ENCODE data around the gene IL4I1. TPM values are rescaled to one million over a fixed set of nuclear protein-coding genes. Genes with fewer than 3 reads are reported as not detected.

The IL4I1 gene
- total and polyA plus RNA-seq, 2 of the 8 experiments (the other 6 are each of a cell fraction or from before 2014, with no cell fraction given), result 0.41 to 0.76 TPM

DNA sequence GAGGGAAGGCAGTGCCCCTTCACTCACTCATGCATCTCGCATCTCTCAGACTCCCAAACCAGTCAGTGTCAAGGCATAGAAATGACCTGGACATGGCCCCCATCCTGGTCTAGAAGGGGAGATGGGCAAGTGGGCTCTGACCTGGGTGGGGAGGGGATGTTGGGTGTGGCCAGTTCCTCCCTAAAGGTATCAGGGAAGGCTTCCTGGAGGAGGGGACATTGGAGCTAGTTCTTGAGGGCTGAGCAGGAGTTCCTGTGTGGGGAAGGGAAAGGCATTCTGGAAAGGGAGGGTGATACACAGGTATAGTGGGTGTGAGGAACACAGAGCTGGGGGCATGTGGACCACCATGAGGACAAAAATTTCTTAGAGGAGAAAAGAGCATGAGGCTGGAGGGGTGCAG, 4.0 kb downstream of the IL4I1 start (continued):
- TF ChIP-seq, protein P1, sequence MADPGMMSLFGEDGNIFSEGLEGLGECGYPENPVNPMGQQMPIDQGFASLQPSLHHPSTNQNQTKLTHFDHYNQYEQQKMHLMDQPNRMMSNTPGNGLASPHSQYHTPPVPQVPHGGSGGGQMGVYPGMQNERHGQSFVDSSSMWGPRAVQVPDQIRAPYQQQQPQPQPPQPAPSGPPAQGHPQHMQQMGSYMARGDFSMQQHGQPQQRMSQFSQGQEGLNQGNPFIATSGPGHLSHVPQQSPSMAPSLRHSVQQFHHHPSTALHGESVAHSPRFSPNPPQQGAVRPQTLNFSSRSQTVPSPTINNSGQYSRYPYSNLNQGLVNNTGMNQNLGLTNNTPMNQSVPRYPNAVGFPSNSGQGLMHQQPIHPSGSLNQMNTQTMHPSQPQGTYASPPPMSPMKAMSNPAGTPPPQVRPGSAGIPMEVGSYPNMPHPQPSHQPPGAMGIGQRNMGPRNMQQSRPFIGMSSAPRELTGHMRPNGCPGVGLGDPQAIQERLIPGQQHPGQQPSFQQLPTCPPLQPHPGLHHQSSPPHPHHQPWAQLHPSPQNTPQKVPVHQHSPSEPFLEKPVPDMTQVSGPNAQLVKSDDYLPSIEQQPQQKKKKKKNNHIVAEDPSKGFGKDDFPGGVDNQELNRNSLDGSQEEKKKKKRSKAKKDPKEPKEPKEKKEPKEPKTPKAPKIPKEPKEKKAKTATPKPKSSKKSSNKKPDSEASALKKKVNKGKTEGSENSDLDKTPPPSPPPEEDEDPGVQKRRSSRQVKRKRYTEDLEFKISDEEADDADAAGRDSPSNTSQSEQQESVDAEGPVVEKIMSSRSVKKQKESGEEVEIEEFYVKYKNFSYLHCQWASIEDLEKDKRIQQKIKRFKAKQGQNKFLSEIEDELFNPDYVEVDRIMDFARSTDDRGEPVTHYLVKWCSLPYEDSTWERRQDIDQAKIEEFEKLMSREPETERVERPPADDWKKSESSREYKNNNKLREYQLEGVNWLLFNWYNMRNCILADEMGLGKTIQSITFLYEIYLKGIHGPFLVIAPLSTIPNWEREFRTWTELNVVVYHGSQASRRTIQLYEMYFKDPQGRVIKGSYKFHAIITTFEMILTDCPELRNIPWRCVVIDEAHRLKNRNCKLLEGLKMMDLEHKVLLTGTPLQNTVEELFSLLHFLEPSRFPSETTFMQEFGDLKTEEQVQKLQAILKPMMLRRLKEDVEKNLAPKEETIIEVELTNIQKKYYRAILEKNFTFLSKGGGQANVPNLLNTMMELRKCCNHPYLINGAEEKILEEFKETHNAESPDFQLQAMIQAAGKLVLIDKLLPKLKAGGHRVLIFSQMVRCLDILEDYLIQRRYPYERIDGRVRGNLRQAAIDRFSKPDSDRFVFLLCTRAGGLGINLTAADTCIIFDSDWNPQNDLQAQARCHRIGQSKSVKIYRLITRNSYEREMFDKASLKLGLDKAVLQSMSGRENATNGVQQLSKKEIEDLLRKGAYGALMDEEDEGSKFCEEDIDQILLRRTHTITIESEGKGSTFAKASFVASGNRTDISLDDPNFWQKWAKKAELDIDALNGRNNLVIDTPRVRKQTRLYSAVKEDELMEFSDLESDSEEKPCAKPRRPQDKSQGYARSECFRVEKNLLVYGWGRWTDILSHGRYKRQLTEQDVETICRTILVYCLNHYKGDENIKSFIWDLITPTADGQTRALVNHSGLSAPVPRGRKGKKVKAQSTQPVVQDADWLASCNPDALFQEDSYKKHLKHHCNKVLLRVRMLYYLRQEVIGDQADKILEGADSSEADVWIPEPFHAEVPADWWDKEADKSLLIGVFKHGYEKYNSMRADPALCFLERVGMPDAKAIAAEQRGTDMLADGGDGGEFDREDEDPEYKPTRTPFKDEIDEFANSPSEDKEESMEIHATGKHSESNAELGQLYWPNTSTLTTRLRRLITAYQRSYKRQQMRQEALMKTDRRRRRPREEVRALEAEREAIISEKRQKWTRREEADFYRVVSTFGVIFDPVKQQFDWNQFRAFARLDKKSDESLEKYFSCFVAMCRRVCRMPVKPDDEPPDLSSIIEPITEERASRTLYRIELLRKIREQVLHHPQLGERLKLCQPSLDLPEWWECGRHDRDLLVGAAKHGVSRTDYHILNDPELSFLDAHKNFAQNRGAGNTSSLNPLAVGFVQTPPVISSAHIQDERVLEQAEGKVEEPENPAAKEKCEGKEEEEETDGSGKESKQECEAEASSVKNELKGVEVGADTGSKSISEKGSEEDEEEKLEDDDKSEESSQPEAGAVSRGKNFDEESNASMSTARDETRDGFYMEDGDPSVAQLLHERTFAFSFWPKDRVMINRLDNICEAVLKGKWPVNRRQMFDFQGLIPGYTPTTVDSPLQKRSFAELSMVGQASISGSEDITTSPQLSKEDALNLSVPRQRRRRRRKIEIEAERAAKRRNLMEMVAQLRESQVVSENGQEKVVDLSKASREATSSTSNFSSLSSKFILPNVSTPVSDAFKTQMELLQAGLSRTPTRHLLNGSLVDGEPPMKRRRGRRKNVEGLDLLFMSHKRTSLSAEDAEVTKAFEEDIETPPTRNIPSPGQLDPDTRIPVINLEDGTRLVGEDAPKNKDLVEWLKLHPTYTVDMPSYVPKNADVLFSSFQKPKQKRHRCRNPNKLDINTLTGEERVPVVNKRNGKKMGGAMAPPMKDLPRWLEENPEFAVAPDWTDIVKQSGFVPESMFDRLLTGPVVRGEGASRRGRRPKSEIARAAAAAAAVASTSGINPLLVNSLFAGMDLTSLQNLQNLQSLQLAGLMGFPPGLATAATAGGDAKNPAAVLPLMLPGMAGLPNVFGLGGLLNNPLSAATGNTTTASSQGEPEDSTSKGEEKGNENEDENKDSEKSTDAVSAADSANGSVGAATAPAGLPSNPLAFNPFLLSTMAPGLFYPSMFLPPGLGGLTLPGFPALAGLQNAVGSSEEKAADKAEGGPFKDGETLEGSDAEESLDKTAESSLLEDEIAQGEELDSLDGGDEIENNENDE (IDR thresholded peaks at IDR 0.05; ENCODE audit: insufficient replicate concordance, low read length), result no peak
- TF ChIP-seq KDM5A (IDR thresholded peaks at IDR 0.05; ENCODE audit: low read length) (no peak), HDAC6 (IDR thresholded peaks at IDR 0.05; ENCODE audit: low read depth, low read length) (no peak), BRCA1 (IDR thresholded peaks at IDR 0.05; ENCODE audit: low read depth, low read length) (no peak), SP1 (IDR thresholded peaks at IDR 0.05; ENCODE audit: low read depth, low read length) (no peak), RAD21 (IDR thresholded peaks at IDR 0.05 in 1 of 2, conservative IDR thresholded peaks at IDR 0.05 in 1 of 2; ENCODE audit: low read depth in 2 of 2, low read length in 2 of 2) (no peak), TAF7 (optimal IDR thresholded peaks at IDR 0.05; ENCODE audit: borderline replicate concordance, low read depth, low read length) (no peak), SRF (IDR thresholded peaks at IDR 0.05; ENCODE audit: low read depth, low read length) (no peak)
- TF ChIP-seq, protein P2, sequence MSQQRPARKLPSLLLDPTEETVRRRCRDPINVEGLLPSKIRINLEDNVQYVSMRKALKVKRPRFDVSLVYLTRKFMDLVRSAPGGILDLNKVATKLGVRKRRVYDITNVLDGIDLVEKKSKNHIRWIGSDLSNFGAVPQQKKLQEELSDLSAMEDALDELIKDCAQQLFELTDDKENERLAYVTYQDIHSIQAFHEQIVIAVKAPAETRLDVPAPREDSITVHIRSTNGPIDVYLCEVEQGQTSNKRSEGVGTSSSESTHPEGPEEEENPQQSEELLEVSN (IDR thresholded peaks at IDR 0.05), result no peak
- TF ChIP-seq, protein P3, sequence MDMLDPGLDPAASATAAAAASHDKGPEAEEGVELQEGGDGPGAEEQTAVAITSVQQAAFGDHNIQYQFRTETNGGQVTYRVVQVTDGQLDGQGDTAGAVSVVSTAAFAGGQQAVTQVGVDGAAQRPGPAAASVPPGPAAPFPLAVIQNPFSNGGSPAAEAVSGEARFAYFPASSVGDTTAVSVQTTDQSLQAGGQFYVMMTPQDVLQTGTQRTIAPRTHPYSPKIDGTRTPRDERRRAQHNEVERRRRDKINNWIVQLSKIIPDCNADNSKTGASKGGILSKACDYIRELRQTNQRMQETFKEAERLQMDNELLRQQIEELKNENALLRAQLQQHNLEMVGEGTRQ (IDR thresholded peaks at IDR 0.05; ENCODE audit: low read length), result no peak

All from H1 (cell line).